BJ (cell line): ENCODE measurements around the gene PIGV. TPM values are rescaled to one million over a fixed set of nuclear protein-coding genes. Genes with fewer than 3 reads are reported as not detected.

Source experiments
- CTCF ChIA-PET: fragments of 350-600 bp; formaldehyde crosslinking; extraction: SDS; loops from one replicate; lab custom pipeline; 2021; ENCODE audit warnings: antibody characterized with exemption, inconsistent platforms; lab: Yijun Ruan, JAX
- POLR2A ChIA-PET: fragments of 300-600 bp; sonication (Branson Sonifier 250); formaldehyde crosslinking; extraction: SDS; loops from one replicate; lab custom pipeline; 2021; ENCODE audit warnings: antibody characterized with exemption; lab: Charles Lee
- DNase-seq: peaks from one replicate; pipeline ENCODE4 v3.0.0-alpha.2; 2011; ENCODE audit warnings: low read depth
- H3K27me3 ChIP-seq: 2 replicates; pipeline ENCODE4 v1.6.0; 2011; ENCODE audit warnings: low read length; ENCODE audit not compliant: control insufficient read depth, insufficient read depth
- H3K36me3 ChIP-seq: 2 replicates; pipeline ENCODE4 v1.5.1; 2011; ENCODE audit warnings: low read length; ENCODE audit not compliant: control insufficient read depth, insufficient read depth
- H3K4me3 ChIP-seq: 2 replicates; pipeline ENCODE4 v1.5.1; 2011; ENCODE audit warnings: low read depth, mild to moderate bottlenecking, control low read depth, low read length
- polyA plus RNA-seq: library from polyadenylated mRNA; depleted of rRNA; stranded (reverse); fragments of >200 nt; gene quantifications from 2 replicates; pipeline ENCODE4 v1.2.3, GENCODE V29; 2011
- TF ChIP-seq, protein P1 (sequence below): IDR thresholded peaks from 2 replicates; pipeline ENCODE4 v1.5.1; 2011; ENCODE audit warnings: low read depth, mild to moderate bottlenecking, control low read depth, inconsistent platforms, low read length, moderate library complexity; ENCODE audit not compliant: insufficient read depth

PIGV gene
- polyA plus RNA-seq, 1 experiment: 28.0 TPM

DNA sequence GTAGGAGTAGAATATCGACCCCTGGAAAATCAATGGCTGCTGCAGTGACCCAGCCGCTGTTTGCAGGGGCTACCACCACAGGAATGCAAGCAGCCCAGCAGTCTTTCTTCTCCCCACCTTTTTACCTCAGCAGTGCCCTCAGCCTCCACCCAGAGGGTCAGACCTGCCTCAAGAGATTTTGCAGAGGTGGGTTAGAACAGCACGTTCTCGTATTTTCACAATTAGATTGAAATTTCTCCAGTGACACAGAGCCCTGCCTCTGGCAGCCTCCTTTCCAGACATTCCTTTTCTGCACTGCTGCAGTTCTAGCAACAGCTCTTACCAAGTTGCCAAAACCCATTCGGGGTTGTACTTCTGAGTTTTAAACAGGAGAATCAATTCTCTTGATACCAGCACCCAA, 38.3 kb upstream of the PIGV start:
- ChIA-PET CTCF (interaction anchor here (0.7 kb wide), 1 partner anchor 12 kb away, joined by 3 read pairs; no protein-coding TSS in a partner anchor), POLR2A (no interaction called here)
- Histone ChIP-seq H3K36me3 (peaks cover 8% of the 10 kb centered on the region), H3K27me3 (no peaks in the 10 kb centered on the region), H3K4me3 (no peak overlapping the region)
- no peak for DNase-seq
- TF ChIP-seq, protein P1, sequence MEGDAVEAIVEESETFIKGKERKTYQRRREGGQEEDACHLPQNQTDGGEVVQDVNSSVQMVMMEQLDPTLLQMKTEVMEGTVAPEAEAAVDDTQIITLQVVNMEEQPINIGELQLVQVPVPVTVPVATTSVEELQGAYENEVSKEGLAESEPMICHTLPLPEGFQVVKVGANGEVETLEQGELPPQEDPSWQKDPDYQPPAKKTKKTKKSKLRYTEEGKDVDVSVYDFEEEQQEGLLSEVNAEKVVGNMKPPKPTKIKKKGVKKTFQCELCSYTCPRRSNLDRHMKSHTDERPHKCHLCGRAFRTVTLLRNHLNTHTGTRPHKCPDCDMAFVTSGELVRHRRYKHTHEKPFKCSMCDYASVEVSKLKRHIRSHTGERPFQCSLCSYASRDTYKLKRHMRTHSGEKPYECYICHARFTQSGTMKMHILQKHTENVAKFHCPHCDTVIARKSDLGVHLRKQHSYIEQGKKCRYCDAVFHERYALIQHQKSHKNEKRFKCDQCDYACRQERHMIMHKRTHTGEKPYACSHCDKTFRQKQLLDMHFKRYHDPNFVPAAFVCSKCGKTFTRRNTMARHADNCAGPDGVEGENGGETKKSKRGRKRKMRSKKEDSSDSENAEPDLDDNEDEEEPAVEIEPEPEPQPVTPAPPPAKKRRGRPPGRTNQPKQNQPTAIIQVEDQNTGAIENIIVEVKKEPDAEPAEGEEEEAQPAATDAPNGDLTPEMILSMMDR: no peak

DNA sequence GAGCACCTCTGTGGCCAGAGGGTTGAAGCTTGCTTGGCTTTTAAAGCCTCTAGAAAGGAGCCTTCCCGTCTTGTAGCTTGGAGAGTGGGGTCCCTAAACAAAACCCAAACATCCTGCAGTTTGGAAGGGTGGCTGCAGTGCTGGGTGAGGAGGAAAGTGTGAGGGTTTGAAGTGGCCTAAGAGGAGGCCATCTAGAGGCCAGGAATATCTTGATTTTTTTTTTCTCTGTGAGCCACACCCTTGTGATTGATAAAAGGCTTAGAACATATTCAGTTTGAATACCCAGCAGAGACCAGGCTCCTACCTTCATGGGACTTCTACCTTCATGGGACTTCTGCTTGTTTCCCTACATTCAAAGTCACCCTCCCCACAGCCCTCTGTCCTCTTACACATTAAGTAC, 37.3 kb upstream of the PIGV start:
- ChIA-PET POLR2A (no interaction called here), CTCF (interaction anchor here (0.7 kb wide), 1 partner anchor 11 kb away, joined by 4 read pairs; no protein-coding TSS in a partner anchor)
- no peak for DNase-seq
- Histone ChIP-seq H3K4me3 (no peak overlapping the region), H3K36me3 (peaks cover 10% of the 10 kb centered on the region), H3K27me3 (no peaks in the 10 kb centered on the region)
- TF ChIP-seq, protein P1: no peak

DNA sequence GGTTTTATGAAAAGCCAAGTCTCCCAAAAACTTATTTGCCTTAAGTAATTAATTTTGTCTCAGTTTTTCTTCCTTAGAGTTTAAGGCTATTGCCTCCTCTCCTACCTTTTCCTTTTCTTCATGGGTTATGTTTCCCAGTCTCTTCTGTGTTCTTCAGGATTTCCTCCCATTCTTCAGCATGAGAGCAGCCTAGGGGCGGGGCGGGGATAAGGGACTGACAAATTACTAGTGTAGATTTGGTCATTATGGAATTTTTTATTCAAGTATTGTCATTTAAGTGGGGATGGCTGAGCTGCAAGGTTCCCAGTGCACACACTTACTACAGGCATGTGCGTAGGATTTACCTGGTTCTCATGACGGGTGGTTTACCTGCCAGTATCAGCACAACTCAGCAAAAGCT, 35.2 kb upstream of the PIGV start:
- TF ChIP-seq, protein P1: no peak
- Histone ChIP-seq H3K36me3 (peaks cover 8% of the 10 kb centered on the region), H3K27me3 (no peaks in the 10 kb centered on the region), H3K4me3 (no peak overlapping the region)
- ChIA-PET CTCF (no interaction called here), POLR2A (no interaction called here)
- no peak for DNase-seq

DNA sequence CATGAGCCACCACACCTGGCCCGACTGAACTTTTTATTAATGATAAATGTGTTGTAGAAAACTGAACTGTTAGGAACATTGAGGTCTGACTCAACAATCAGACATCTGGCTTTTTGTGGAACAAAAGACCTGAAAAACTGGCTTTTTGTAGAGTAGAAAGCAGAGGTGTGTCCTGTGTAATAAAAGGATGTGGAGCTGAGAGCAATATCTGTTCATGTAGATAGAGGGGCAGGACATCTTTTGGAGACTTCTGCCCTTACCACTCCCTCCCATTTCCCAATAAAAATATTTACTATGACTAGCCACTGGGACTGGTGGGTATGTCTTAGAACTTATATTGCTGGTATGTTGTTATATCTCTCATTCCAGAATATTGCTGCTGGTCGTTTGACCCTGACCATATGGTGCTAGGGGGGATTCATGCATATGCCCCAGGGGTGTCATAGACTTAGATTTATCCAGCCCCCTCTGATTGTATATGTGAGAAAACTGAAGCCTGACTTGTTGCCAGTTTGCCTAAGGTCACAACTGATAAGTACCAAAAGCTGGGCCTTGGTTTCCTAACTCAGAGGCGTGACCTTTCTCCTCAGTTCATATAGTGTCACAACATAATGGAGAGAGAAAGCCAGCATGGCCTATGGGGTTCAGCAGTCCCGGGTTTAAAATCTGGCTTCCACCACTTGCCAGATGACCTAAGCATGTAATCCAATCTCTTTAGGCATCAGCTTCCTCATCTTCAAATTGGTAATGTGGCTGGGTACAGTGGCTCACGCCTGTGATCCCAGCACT, 33.5 kb upstream of the PIGV start:
- H3K4me3 ChIP-seq: no peak overlapping the region
- ChIA-PET CTCF (interaction anchor here (0.8 kb wide), 1 partner anchor 887 kb away, joined by 3 read pairs; no protein-coding TSS in a partner anchor), POLR2A (no interaction called here)
- TF ChIP-seq, protein P1: no peak
- peaks cover 13% of the 10 kb centered on the region for H3K36me3 ChIP-seq
- no peak for DNase-seq
- H3K27me3 ChIP-seq: no peaks in the 10 kb centered on the region

DNA sequence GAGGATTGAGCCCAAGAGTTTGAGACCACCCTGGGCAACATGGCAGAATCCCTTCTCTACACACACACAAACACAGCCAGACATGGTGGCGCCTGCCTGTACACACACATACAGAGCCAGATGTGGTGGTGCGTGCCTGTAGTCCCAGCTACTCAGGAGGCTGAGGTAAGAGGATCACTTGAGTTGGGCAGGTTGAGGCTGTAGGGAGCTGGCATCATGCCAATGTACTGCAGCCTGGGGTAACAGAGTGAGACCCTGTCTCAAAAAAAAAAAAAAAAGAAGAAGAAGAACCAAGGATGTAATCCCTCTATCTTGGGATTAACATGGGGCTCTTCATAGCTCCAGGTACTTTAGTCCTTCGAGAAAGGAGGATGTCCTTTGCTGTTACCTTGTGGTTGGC, 29.4 kb upstream of the PIGV start:
- CTCF ChIA-PET: interaction anchor here (1.8 kb wide), 1 partner anchor 12 kb away, joined by 6 read pairs; no protein-coding TSS in a partner anchor
- DNase-seq: no peak
- Histone ChIP-seq H3K36me3 (peaks cover 27% of the 10 kb centered on the region), H3K4me3 (no peak overlapping the region), H3K27me3 (no peaks in the 10 kb centered on the region)
- TF ChIP-seq, protein P1: no peak
- POLR2A ChIA-PET: no interaction called here
